ENCODE data around the gene C1QTNF9B.

- TF ChIP-seq CTCF (IDR thresholded peaks at IDR 0.05): no peak
- TF ChIP-seq POLR2AphosphoS5 (IDR thresholded peaks at IDR 0.05): no peak
- TF ChIP-seq POLR2A (IDR thresholded peaks at IDR 0.05): no peak
These were observed 14.0 kb downstream of the C1QTNF9B start for GRCh38 chr13:23883255-23883654.
